Measurements from ENCODE around the gene MORN5.

MORN5 gene

GRCh38 chr9:122218071-122218934, 58.6 kb downstream of the MORN5 start:
- DNase-seq = no peak

- no peak for DNase-seq
Observed at GRCh38 chr9:122218935-122219855, 59.5 kb downstream of the MORN5 start.

GRCh38 chr9:122219856-122220672, 60.4 kb downstream of the MORN5 start:
- no peak for DNase-seq

GRCh38 chr9:122220673-122221182, 61.0 kb downstream of the MORN5 start:
- no peak for DNase-seq

GRCh38 chr9:122221183-122221811, 61.6 kb downstream of the MORN5 start:
- no peak for DNase-seq

GRCh38 chr9:122222791-122223190, 63.1 kb downstream of the MORN5 start:
- DNase-seq = no peak

- no peak for DNase-seq
Observed at GRCh38 chr9:122223435-122223834, 63.7 kb downstream of the MORN5 start.

- DNase-seq = no peak
Observed at GRCh38 chr9:122225312-122226141, 65.8 kb downstream of the MORN5 start.

GRCh38 chr9:122226142-122226757, 66.5 kb downstream of the MORN5 start:
- DNase-seq = no peak

GRCh38 chr9:122226758-122227574, 67.3 kb downstream of the MORN5 start:
- DNase-seq = no peak

- DNase-seq = no peak
Observed at GRCh38 chr9:122227575-122227900, 67.8 kb downstream of the MORN5 start.

GRCh38 chr9:122228191-122228567, 68.5 kb downstream of the MORN5 start:
- no peak for DNase-seq

- DNase-seq = no peak
Observed at GRCh38 chr9:122228568-122229484, 69.1 kb downstream of the MORN5 start, which contains the start of gene LHX6. Gene LHX6, minus strand, starts transcription at chr9:122228957. Its CDS starts 217 bp downstream, at chr9:122228740.

GRCh38 chr9:122229485-122229837, 69.8 kb downstream of the MORN5 start:
- no peak for DNase-seq

GRCh38 chr9:122232796-122233306, 73.1 kb downstream of the MORN5 start:
- DNase-seq = no peak

GRCh38 chr9:122234022-122234748, 74.5 kb downstream of the MORN5 start:
- no peak for DNase-seq

GRCh38 chr9:122236681-122237080, 77.0 kb downstream of the MORN5 start:
- no peak for DNase-seq

- no peak for DNase-seq
Observed at GRCh38 chr9:122239722-122240121, 80.0 kb downstream of the MORN5 start.
